ENCODE measurements around the gene HS6ST2.

DNA sequence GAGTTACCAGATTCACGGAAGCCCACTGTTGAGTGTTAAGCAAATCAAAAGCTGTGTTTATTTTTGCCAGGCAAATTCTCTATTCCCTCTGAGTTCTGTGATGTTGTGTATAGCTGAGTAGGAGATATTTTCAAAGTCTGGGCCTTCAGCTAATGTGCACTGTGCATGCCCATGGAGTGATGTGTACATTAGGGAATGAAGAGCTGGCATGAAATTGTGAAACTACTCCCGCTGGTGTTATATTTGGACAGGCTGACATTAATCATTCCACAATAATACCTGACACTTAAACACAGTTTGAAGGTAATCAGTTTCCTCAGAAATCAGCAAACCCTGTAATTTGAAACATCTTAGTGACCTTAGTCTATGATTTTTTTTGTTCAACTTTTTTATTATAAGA is 381.5 kb downstream of the HS6ST2 start:
- TF ChIP-seq ZNF146 (tag by site-specific recombination; IDR thresholded peaks at IDR 0.05) (no peak), ZNF140 (tag by site-specific recombination; IDR thresholded peaks at IDR 0.05) (no peak)
- TF ChIP-seq, protein P1, sequence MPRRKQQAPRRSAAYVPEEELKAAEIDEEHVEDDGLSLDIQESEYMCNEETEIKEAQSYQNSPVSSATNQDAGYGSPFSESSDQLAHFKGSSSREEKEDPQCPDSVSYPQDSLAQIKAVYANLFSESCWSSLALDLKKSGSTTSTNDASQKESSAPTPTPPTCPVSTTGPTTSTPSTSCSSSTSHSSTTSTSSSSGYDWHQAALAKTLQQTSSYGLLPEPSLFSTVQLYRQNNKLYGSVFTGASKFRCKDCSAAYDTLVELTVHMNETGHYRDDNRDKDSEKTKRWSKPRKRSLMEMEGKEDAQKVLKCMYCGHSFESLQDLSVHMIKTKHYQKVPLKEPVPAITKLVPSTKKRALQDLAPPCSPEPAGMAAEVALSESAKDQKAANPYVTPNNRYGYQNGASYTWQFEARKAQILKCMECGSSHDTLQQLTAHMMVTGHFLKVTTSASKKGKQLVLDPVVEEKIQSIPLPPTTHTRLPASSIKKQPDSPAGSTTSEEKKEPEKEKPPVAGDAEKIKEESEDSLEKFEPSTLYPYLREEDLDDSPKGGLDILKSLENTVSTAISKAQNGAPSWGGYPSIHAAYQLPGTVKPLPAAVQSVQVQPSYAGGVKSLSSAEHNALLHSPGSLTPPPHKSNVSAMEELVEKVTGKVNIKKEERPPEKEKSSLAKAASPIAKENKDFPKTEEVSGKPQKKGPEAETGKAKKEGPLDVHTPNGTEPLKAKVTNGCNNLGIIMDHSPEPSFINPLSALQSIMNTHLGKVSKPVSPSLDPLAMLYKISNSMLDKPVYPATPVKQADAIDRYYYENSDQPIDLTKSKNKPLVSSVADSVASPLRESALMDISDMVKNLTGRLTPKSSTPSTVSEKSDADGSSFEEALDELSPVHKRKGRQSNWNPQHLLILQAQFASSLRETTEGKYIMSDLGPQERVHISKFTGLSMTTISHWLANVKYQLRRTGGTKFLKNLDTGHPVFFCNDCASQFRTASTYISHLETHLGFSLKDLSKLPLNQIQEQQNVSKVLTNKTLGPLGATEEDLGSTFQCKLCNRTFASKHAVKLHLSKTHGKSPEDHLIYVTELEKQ (tag by site-specific recombination; IDR thresholded peaks at IDR 0.05; ENCODE audit: borderline replicate concordance), result no peak
